GM18511 (cell line): ENCODE data around the gene PTBP3.
A peak's percentile ranks its signal among the peaks of the same experiment; 100 is the strongest.
"Not testable (repeated sequence)": the region's sequence is repeated elsewhere in the genome, so short reads cannot be mapped to it uniquely, and the experiment has no call there.

Experiments
- ATAC-seq: cut with Tn5 transposase; IDR thresholded peaks from one replicate; pipeline ENCODE4 v1.9.1; 2021; ENCODE audit warnings: mild to moderate bottlenecking, moderate library complexity; ENCODE audit not compliant: unreplicated experiment

The PTBP3 gene

GRCh38 chr9:112332977-112333638 is at the start of gene PTBP3:
PTBP3 (minus strand) TSS chr9:112333619; CDS start chr9:112297865, 35,754 bp downstream.
- peak; percentile 63 for ATAC-seq

DNA sequence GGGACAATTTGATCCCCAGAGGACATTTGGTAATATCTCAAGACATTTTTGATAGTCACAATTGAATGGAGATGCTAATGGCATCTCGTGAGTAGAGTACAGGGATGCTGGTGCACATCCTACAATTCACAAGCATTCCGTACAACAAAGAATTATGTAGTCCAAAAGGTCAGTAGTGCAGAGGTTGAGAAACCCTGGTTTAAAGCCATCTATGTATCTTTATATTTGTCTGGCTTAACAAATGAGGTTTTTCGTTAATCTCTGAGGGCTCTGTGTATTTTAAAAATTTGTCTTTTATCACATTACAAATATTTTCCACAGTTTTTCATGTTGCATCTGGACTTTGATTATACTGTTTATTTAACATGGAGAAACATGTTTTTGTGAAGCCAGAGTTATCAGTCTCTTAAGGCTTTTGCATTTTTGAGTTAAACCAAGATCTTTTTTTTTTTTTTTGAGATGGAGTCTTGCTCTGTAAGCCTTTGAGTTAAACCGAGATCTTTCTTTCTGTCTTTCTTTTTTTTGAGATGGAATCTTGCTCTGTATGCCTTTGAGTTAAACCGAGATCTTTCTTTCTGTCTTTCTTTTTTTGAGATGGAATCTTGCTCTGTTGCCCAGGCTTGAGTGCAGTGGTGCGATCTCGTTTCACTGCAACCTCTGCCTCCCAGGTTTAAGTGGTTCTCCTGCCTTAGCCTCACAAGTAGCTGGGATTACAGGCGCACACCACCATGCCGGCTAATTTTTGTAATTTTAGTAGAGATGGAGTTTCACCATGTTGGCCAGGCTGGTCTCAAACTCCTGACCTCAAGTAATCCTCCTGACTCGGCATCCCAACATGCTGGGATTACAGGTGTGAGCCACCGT is 49.3 kb upstream of the PTBP3 start:
- ATAC-seq, result no peak

- ATAC-seq, result no peak
These were observed 48.6 kb upstream of the PTBP3 start for GRCh38 chr9:112382066-112382465.

DNA sequence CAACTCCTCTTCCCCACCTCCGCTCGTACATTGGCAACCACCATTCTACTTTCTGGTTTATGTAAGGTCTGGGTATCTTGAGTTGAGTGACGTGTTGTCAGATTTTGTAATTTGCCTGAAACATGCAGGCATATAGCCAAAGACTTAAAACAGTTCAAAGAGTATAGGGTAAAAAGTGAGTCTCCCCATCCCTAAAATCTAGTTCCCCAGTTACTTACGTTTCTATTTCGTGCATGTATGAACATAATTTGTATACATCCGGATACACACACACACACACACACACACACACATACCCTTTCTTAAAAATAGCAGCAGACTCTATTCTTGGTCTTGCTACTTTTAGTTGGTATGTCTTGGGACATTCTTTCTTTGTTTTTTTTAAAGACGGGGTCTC is 47.4 kb upstream of the PTBP3 start:
- ATAC-seq, result no peak

- peak; percentile 25 for ATAC-seq
These were observed 46.8 kb upstream of the PTBP3 start, which contains the start of gene HSDL2 for GRCh38 chr9:112380102-112380824. HSDL2 (plus strand) TSS chr9:112380108; CDS start chr9:112380164, 56 bp downstream.

DNA sequence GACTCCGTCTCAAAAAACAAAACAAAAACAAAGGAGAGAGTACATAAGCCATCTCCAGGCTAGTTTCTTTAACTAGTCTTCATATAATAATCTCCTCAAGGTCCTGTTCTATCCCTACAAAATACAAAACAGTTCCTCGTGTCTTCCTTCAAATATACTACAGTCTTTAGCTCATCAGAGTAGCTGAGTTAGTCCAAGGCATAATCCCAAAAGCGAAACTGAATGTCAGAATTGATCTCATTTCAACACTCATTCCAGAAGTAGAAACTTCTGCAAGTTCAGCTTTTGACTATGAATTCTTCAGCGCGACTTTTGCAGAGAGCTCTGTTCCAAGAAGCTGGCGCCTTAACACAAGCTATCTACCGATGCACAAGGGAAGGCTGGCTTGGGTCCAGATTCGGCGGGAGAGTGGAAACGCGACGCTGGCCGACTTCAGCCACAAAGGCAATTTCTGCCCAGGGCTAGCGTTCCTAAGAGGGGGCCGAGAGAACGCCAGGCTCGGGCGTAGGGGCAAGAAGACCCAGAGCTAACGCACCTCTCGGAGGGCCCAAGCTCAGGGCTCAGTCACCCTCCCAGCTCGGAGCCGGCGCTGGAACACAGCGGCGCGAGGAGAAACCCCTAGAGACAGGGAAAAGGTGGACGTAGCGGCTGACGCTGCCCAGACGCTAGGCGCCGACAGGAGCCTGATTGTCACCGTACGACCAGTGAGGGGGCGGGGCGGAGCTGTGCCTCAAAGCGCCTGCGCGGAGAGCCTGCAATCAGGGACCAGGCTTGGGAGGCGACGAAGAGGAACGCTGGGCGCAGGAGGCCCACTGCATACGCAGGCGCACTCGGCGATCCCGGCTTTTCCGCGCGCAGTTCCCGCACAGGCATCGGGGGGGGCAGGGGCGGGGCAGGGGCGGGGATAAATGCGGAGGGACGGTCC is 46.0 kb upstream of the PTBP3 start:
- ATAC-seq, result peak; percentile 83

GRCh38 chr9:112378328-112379176 is 45.1 kb upstream of the PTBP3 start:
- peak; percentile 21 for ATAC-seq

DNA sequence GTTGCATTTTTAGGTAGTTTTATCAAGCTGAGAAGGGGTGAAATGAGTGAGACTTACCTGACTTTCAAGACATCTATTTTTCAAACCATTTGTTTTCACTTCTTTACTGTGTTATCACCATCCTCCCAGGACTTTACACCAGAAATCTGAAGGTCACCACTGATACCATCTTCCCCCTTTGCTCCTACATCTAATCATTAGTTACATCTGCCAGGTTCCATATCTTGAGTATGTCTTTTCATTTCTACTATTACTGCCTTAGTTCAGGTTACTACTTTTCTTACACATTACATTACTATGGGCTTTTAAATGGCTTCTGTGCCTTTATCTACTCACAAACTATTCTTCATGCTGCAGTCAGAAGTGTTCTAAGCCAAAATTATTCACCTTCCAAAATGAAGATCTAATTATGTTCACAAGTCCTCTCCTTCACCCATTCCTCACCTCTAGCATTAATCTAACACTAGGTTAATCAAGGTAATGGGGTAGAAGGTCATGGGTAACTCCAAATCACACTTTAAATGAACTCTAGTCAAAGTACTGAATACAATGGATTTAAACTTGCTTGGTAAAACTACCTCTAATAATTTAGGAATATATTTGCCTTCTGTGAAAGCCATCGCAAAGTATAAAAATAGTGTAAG is 44.4 kb upstream of the PTBP3 start:
- no peak for ATAC-seq

DNA sequence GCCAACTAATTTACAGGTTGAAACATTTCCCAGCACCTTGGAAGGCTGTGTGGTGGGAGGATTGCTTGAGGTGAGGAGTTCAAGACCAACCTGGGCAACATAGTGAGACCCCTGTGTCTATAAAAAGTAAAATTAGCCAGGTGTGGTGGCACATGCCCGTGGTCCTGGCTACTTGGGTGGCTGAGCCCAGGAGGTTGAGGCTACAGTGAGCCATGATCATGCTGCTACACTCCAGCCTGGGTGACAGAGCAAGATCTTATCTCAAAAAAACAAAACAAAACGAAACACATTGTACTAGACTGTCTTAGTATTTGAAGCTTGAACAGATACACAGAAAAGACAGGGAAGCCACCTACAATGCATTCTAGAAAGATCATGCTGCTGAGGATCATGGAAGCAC is 43.7 kb upstream of the PTBP3 start:
- ATAC-seq, result no peak

DNA sequence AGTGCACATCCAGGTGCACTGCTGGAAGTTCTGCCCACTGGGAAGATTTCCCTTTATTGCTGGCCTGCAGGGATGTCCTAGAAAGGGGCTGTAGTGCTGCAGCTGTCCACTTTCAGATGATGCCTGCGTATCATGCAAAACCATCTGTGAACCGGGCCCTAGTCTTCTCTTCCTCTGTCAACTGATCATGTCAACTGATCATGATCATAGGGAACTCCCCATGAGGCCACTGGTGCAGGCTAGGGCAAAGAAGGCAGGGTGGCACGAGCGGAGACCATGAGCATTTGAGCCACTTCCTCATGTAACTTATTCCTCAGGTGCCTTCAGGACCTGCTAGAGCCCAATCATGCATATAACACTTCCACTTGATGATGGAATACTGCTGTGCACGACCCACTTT is 41.9 kb upstream of the PTBP3 start:
- no peak for ATAC-seq

- ATAC-seq, result not testable (repeated sequence)
These were observed 40.8 kb upstream of the PTBP3 start for GRCh38 chr9:112374232-112374631.

- ATAC-seq, result not testable (repeated sequence)
These were observed 40.2 kb upstream of the PTBP3 start for GRCh38 chr9:112373666-112374065.

DNA sequence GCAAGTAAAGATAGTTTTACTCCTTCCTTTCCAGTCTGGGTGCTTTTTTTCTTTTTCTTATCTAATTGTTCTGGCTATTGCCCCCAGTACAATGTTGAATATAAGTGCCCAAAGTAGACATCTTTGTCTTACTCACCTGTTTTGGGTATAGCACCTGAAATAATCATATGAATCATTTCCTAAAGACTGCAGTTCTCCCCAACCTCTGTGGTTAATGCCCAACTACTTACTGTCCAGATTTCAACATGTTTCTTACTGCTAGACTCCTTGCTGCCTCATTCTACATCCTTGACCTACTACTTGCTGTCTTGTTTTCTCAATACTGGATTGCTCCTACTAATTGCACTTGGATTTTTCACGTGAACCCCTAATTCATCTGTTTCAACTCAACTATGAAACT is 37.6 kb upstream of the PTBP3 start:
- ATAC-seq, result no peak

DNA sequence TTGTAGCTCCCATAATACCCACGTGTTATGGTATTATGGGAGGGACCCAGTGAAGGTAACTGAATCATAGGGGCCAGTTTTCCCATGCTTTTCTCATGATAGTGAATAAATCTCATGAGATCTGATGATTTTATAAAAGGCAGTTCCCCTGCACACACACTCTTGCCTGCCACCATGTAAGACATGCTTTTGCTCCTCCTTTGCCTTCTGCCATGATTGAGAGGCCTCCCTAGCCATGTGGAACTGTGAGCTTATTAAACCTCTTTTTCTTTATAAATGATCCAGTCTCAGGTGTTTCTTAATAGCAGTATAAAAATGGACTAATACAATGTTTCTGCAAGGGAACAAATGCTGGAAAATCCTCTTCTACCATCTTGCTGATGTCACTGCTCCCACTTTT is 36.4 kb upstream of the PTBP3 start:
- no peak for ATAC-seq

DNA sequence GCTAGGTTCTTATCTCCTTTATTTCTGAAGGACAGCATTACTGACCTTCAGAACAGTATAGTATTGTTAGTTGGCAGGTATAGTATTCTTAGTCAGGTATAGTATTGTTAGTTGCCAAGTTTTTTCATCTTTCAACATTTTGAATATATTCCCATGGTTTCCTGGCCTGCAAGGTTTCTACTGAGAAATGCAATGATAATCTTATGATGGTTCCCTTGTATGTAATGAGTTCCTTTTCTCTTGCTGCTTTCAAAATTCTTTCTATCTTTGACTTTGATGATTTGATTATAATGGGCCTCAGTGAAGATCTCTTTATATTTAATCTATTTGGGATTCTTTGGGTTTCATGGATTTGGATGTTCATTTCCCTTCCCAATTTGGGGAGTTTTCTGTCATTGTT is 34.0 kb upstream of the PTBP3 start:
- no peak for ATAC-seq

- ATAC-seq, result no peak
These were observed 33.2 kb upstream of the PTBP3 start for GRCh38 chr9:112366591-112366990.

GRCh38 chr9:112365257-112365656 is 31.8 kb upstream of the PTBP3 start:
- not testable (repeated sequence) for ATAC-seq

DNA sequence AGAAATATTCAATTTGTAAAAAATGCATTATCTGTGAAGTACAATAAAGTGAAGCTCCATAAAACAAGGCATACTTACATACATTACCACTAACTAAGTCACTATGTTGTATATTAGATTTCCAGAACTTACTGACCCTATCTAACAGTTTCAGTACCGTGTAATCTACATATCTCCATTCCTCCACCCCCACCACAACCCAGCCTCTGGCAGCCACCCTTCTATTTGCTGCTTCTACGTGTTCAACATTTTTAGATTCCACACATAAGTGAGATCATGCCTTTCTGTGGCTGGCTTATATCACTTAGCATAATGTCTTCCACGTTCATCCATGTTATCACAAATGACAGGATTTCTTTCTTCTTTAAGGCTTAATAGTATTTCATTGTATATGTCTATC is 31.3 kb upstream of the PTBP3 start:
- ATAC-seq, result no peak

DNA sequence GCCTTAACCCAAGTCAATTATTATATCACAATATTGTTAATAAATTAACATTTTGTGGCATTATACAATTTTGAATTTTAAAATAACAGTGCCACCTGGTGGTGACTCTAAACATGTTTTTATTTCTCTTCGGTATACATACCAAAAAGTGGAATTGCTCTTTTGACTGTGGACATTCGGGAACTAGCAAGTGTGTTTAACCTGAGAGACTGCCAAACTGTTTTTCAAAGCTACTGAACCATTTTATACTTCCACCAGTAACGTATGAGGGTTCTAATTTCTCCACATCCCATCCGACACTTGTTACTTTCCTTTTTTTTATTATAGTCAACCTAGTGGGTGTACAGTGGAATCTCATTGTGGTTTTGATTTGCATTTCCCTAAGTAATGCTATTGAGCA is 28.2 kb upstream of the PTBP3 start:
- ATAC-seq, result no peak
